Inflammatory macrophage (primary cell): ENCODE data around the gene TNFRSF8.

Experiments used
- DNase-seq, 2 donors: peaks; one replicate each; pipeline ENCODE4 v3.0.0-alpha.2; 2020 to 2022

The TNFRSF8 gene

GRCh38 chr1:12123172-12123571, 60.1 kb downstream of the TNFRSF8 start:
- DNase-seq, result no peak

GRCh38 chr1:12124693-12125421, 61.8 kb downstream of the TNFRSF8 start:
- peak; percentile 83 to 84 for DNase-seq

GRCh38 chr1:12125422-12126355, 62.6 kb downstream of the TNFRSF8 start:
- DNase-seq, result peak; percentile 20 to 60

GRCh38 chr1:12126781-12127180, 63.7 kb downstream of the TNFRSF8 start:
- no peak for DNase-seq

- no peak for DNase-seq
Measured at GRCh38 chr1:12127206-12127810, 64.2 kb downstream of the TNFRSF8 start.

- no peak for DNase-seq
Measured at GRCh38 chr1:12128120-12128519, 65.0 kb downstream of the TNFRSF8 start.

GRCh38 chr1:12129624-12130023, 66.5 kb downstream of the TNFRSF8 start:
- no peak for DNase-seq

- DNase-seq, result no peak
Measured at GRCh38 chr1:12130466-12131130, 67.5 kb downstream of the TNFRSF8 start.

- DNase-seq, result peak; percentile 38 to 44
Measured at GRCh38 chr1:12132078-12132477, 69.0 kb downstream of the TNFRSF8 start.

GRCh38 chr1:12134716-12135115, 71.6 kb downstream of the TNFRSF8 start:
- DNase-seq, result no peak

GRCh38 chr1:12135612-12136011, 72.5 kb downstream of the TNFRSF8 start:
- DNase-seq, result no peak

GRCh38 chr1:12136916-12137610, 74.0 kb downstream of the TNFRSF8 start:
- DNase-seq, result no peak

GRCh38 chr1:12138196-12139168, 75.4 kb downstream of the TNFRSF8 start:
- DNase-seq, result no peak

GRCh38 chr1:12140016-12140415, 76.9 kb downstream of the TNFRSF8 start:
- no peak for DNase-seq

- DNase-seq, result no peak
Measured at GRCh38 chr1:12140515-12141162, 77.5 kb downstream of the TNFRSF8 start.

- DNase-seq, result peak in 1 of 2 donors; percentile 21
Measured at GRCh38 chr1:12141163-12141850, 78.2 kb downstream of the TNFRSF8 start.

- DNase-seq, result no peak
Measured at GRCh38 chr1:12142141-12142823, 79.2 kb downstream of the TNFRSF8 start.

- DNase-seq, result peak; percentile 87 to 94
Measured at GRCh38 chr1:12142891-12143630, 80.0 kb downstream of the TNFRSF8 start.
